Brain pericyte (primary cell): Measurements from ENCODE around the gene DHX16.
A peak's percentile ranks its signal among the peaks of the same experiment; 100 is the strongest.

ENCODE experiments used
- DNase-seq: peaks from one replicate; pipeline ENCODE4 v3.0.0-alpha.2; 2012; ENCODE audit warnings: low read depth, low spot score

DHX16 gene

DNA sequence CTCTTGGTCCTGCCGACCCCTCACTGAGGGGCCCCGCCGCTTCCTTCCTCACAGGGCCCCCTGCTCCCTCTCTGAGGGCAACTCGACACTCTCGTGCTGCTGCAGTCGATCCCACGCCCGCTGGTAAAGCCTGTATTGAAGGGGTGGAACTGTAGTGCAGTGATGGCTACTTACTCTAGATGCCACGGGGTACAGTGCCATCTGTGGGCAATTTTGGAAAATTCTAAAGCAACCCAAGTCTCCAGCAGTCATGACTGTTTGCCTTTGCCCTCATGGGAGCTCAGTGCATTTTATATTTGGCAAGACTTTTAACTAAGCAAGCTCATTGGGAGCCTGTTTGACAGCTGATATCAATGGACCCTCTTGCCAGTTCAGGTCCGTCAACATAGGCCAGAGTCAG lies 32.3 kb downstream of the DHX16 start:
- DNase-seq = no peak

DNA sequence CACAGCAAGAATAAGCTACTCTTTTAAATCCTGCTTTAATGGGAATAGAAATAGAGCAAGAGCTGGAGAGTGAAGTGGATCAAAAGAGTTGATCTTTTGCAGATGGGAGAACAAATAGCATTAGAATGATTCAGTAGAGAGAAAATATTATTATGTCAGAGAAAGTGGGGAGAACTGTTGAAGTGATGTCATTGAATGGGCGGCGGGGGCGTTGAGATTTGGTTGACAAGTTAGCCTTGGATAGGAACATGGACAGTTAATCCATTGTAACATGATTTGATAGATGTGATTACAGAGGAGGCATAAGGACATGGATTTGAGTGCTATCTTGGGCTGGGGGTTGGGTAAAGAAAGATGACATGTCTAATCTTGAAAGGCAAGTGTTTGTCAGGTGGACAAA lies 37.0 kb downstream of the DHX16 start:
- DNase-seq = no peak

DNA sequence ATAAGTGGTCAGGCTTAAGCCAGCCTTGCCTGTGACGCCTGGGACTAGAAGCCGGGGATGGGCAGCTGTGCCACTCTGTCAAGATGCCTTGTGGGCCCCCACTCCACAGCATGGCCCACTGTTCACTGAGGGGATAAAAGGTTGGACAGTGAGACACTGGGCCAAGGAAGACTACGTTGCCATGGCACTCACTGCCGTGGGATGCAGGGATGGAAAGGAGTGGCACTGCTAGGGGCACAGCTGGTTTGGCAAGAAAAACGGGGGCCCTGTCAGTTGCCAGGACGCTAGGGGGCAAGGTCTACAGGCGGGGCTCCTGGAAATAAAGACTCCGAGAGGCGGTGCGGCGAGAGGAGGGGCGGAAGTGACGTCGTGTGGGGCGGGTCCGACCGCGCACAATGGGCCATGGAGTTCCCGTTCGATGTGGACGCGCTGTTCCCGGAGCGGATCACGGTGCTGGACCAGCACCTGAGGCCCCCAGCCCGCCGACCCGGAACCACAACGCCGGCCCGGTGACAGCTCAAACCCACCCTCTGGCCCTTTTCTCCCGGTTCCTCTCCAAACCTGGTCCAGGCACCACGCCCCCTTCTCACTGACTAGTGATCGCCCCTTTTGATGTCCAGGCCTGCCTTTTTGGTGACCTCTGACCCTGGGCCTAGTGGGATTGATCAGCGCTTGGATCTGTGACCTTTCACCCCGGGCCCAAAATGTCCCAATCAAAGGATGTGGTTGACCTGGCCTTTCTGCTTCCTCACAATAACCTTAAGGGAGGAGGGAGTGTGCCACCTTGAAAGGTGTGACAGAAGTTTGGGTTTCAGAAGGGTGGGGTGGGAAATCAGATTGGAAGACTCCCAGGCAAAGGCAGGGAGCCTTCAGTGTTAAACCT lies 46.1 kb downstream of the DHX16 start, which contains the start of gene ATAT1:
Gene ATAT1, plus strand, starts transcription at position 391 of the 883 bp plus-strand sequence.
- DNase-seq = no peak

DNA sequence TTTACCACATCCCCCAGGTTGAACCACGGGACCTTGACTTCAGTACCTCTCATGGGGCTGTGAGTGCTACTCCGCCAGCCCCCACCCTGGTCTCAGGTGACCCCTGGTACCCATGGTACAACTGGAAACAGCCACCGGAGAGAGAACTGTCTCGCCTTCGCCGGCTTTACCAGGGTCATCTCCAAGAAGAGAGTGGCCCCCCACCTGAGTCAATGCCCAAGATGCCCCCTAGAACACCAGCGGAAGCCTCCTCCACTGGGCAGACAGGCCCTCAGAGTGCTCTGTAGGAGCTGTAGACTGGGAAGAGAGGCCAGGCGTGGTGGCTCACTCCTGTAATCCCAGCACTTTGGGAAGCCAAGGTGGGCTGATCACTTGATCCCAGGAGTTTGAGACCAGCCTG lies 47.3 kb downstream of the DHX16 start:
- DNase-seq = no peak

DNA sequence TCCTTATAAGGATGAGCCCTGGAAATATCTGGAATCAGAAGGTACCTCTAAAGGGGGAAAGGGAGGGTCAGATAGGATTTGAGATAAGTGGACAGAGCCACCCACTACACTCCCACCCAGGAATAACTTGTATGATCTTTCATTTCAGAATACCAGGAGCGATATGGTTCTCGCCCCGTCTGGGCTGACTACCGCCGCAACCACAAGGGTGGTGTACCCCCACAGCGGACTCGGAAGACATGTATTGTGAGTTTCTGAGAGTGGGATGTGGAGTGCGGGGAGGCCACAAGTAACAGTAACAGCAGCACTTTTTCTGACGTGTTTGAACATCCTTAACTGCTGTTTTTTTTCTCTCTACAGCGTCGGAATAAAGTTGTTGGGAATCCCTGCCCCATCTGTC lies 53.2 kb downstream of the DHX16 start:
- DNase-seq = no peak

DNA sequence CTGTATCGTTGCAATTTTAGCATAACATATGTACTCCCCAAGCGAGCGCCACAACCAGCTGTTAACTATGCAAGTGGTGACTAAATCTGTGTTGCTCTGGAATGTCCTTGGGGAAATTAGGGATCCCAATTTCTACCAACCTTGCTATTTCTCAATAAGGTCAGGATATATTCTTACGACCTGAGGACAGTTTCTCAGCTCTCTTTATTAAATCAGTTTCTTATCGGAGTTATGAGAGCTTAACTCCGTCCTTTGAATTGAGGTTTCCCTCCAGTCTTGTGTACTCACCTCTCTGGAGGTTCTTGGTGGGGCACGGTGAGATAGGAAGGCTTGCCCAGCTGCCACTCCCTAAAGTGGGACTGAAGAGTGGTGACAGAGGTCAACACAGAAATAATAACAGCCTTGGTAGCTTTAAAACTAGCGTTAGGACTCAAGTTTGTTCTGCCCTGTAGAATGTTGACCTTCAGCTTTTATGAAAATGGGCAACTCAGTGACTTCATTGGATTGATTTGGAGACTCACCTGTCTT lies 54.5 kb downstream of the DHX16 start:
- no peak for DNase-seq

DNA sequence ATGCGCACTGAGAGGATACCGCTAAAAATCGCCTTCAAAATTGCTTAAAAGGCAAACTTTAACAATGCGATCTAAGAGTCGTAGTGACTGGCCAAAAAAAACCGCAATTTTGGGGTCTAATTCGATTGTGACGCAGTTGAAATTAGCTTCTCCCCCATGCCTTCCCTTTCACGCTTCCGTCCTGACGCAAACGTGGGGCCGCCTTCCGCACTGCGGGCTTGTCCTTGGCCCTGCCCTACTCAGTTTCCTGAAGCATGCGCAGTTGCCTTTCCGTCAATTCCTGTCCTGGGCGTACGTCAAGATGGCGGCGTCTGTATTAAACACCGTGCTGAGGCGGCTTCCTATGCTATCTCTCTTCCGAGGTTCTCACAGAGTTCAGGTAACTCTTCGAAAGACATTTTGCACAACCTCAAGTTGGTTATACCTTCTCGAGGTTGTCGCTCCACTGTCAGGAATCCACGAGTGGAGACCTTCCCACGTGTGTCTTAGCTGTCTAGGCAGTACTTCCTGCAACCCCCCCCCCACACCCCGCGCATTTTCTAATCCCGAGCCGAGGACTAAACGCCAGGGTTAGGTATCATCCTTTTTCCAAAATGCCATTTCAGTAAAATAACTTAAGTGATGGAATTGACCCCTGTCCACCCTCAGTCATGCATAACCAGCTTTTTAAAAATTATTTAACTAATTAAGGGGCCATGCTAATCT lies 55.1 kb downstream of the DHX16 start, which contains the start of gene MRPS18B:
Gene MRPS18B, plus strand, starts transcription at position 276 of the 705 bp plus-strand sequence. Its CDS starts 26 bp downstream, at position 302.
- peak; percentile 97 for DNase-seq

DNA sequence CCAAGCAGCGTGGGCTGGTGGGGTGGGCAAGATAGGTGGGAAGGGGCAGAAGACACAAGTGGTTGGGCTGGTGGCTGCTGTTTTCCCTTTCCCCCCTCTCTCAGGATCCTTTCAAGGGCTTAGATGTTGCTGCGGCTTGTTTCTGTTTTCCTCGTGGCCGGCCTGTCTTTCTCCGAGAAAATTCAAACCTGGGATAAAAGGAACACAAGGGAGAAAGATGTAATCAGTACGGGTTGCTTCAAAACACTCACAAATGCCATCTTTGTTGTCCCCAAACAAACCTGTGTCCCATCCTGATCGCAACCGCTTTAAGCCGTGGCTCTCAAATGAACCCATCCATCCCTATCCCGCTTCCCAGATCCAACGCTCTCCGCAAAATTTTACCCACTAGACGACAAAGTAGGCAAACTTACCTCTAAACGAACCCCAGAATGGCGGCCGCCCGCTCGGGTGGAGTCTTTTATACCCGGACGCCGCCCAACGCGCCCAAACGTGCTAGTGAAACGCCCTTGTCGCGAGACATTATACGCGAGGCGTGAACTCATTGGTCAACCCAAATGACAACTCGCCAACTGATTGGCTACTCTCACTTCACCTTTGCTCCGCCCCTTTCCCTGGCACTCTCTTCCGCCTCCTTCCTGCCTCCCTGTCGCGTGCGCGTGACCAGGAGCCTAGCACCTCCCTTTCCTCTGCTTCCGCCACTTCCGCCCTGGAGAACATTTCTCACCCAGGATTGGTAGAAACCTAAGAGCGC lies 55.8 kb downstream of the DHX16 start, which contains the start of gene PPP1R10:
Gene PPP1R10, minus strand, starts transcription at position 433 of the 754 bp plus-strand sequence. CDS start 7,299 bp downstream, outside the sequence.
- peak; percentile 100 for DNase-seq

DNA sequence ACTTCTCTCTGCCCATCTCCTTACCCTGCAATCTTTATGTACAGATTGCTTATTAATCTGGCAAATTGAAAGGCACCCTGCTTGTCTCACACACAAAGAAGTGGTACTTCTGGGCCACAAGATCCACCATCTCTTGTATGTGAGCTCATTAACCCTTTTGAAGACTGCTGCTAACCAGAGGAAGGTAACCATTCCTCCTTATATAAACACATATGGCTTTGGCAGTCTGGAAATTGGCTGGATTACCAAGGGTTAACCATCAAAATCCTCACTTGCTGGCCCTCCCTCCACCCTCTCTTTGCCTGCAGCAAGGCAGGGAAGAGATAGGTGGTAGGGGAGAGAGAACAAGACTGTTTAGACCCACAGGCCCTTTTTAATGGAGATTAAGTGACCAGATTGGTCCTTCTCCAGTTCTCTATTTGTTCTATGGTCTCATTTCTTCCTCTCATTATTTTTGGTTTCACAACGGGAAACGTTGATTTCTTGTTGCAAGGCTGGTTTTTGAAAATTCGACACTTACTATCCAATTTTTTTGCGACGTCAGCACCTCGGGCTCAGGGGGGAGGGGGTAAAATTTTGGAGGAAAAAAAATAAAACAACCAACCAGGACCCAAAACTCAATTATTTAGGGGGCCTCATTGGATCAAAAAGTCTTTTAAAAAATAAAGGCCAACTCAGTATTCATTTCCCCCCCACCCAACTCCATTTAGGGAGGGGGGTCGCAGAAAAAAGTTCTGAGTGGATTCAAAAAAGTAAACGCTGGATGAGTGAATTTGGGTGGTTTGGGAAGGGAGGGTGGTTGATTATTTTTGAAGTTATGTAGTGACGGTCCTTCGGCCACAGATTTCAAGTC lies 56.6 kb downstream of the DHX16 start:
- DNase-seq = no peak

DNA sequence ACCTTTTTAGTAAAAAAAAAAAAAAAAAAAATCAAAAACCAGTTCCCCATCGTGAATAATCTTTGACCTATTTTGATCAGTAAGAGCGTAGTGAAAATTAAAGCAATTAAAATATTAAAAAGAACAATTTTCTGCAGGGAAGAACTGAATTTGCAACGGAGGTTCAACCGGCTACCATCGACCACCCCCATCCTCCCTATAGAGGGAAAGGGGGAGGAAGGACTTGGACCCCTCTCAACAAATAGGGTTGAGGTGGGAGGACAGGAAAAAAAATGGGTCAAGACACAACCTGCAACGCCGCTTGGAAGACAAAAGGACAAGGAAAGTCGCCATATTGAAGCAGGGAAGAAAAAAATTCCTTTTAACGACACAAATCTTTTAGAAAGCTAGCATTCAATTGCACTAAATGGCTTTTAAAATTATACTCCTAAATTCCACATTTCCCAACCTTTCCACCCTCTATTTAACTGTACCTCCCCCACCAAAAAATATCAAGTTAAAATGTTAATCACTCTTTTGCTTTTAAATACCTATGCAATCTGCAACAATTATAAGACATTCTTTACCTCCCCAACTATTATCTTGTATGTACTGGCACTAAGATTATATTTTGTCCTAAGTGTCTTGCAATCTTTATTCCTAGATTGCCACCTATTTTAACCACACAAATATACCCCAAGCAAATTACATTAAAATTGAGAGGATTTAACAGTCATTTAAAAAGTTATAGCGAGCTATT lies 57.4 kb downstream of the DHX16 start:
- DNase-seq = peak; percentile 67

DNA sequence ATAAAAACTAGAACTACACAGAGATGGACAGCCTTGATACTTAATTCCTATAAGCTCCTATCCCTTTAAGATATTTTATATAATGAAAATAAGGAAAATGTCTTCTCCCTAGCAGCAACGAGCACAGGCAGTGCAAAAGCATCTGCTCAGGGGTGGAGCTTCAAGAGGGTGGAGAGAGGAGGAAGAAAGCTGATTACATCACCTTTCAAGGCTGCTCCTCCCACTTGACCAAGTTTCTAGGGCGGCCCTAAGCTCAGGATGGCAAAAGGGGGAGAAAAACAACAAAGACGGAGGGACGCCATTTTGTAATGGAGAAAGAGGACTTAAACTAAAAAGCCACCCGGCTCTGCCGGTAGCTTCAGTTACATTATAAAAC lies 58.0 kb downstream of the DHX16 start:
- DNase-seq = peak; percentile 92

DNA sequence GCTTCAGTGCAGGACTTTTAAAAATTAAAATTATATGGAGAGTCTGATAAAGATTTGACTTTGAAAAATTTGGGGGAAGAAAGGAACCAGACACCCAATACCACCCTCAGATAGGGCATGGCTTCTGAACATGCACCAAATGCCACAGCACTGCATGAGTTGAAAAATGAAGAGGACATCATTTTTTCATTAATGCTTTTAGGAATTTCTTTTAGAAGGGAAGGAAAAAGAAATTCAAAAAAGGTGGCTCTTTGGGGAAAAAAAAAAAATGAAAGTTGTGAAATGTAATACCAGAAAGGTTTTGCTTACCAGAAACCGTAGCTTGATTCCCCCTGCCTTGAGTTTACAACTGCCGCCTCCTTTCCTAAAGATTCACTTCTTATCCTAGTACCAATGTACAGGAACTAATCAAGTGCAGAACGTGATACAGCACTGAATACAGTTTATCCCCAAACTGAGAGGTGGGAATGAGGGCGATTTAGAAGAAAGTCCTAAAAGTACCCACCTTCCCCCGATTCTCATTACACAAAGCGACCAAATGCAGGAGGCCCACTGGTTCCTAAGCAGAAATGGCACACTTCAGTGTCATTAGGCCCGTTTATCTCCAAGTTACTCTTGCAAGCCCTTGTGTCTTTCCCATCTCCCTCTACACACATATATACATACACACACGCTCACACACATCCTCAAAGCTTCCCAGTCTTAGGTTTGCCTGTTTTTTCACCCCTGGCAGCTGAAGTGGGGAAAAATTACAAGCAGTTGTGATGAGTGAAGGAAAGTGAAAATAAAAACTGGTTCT lies 58.6 kb downstream of the DHX16 start:
- no peak for DNase-seq

DNA sequence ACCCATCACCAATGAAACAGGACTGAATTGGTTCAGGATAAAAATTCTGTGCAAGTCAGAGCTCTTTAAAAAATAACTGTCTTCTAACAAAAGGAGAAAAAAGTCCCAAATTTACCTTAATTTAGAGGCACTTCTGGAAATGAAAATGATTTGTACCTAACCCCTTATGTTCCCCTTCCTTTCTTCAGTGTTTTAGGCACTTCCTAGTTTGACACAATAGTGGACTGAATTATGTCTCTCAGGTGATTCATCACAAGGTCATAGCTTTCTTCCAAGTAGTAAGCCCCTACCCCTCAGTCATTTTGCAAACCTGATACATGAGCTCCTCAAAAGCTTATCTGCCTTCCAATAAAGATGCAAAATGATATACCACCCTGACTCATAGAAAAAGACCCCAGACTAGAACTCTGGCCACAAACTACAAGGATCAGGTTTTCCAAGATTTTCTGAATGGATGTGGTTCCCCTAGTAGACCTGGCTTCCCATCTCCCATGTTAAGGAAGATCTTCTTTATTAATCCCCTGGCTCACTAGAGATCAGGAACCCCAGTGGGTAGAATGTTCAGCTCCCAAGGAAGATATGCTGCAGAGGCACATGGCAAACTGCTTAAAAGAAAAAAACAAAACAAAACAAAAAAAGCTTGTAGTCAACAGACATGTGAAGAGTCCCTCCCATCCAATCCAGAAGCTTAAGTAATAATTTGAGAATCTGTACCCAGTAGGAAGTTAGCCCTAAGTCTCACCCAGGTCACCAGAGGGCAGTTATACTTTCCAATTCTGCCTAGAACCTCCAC lies 59.4 kb downstream of the DHX16 start:
- DNase-seq = no peak

DNA sequence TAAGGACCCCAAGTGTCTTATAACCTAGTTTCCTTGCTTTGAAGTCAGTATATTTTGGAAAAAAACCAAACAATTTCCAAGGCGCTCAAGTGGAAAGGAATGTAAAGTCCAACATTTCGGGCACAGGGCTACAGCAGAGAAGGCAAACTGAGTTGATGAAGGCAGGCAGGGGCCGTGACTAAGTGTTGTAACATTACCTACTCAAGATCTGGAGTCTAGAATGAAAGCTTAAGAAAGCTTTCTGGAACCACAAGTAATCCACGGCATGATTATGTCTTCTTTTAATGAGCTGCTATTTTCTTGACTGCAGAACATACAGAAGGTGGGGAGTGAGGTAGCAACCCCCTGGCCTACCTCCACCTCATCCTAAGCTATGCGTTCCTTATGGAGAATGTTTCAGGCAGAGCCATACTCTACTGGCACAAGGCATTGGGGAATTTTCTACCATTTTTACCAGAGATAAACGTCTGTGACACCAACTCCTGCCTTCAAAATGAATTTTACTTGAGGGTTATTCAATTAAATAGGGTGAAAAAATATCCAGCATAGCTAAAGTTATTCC lies 60.0 kb downstream of the DHX16 start:
- DNase-seq = no peak

DNA sequence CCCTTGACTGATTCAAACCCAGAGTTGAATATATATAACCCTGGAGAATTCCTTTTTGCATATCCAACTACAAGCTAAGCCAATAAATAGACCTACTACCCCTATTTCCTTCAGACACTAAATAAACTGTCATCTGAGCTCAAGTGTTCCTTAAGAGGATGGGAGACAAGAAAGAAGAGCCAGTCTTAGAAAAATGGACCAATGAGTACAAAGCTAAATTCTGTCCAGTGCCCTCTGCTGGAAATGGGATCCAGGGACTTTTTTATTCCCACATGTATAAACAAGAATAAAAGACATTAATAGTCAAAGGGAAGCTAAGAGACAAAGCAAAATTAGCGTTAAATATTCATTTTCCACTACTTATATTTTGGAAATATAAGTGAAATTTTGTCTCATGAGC lies 60.6 kb downstream of the DHX16 start:
- no peak for DNase-seq

DNA sequence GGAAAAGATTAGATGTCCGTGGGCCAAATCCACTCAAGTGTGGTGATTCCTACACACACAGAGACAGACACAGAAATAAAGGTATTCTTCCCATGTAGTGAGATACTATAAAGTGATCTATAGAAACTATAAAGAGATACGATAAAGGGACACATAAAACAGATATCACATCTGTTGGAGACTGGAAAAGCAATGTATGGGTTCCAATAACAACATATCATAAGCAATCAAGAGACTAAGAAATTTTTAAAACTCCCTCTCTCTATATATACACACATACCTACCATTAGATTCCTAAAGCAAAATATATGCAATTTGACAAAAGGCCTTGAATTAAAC lies 61.0 kb downstream of the DHX16 start:
- no peak for DNase-seq

DNA sequence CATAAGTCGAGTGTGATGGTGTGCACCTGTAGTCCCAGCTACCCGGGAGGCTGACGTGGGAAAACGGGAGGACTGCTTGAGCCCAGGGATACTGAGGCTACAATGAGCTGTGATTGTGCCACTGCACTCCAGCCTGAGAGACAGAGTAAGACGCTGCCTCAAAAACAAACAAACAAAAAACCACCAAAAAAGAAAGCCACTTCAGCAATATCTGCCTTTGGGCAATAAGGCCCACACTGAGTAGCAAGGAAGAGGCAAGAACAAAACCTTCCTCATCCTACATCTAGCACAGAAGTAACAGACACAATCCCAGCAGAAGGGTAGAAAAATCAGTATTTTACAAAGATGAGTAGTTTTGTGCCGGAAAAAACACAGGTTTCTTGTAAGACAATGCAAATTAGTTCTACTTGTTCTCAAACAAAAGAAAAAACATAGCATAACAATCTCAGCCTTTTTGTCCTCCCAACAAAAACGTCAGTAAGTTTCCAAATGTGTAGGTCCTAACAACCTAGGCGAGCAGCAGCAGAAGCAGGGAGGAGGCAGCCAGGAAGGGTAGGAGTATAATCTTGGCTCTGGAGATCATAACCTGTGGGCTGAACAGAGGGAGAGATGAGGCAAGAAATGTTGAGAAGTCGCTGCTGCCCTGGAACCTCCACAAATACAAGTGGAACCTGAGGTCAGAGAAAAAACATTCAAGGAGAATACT lies 61.5 kb downstream of the DHX16 start:
- DNase-seq = no peak

DNA sequence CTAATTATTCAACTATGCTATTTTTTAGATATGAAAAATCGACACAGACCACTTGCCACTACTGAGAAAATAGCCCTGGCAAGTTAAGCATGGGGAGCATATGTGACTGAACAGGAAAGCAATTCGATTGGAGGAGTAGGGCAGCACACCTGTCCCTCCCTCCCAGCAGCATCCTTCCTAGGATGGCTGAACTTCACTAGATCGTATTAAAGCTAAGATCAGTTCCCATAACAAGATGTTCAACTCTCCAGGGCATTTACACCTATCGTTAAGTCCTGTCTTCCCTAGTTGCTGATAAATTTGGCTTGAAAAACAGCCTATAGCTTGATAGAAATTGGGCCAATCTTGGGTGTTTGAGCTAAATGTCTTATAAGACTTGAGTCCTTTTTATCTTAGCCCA lies 62.7 kb downstream of the DHX16 start:
- DNase-seq = no peak
